IPS-11a (cell line): Measurements from ENCODE around the gene RNF208.

Experiments
- H3K4me3 ChIP-seq: one replicate; pipeline ENCODE4 v1.5.1; 2013; ENCODE audit warnings: low read depth, low read length, control low read depth

The RNF208 gene

GRCh38 chr9:137178201-137178938 is 43.7 kb downstream of the RNF208 start:
- H3K4me3 ChIP-seq: no peak overlapping the region

GRCh38 chr9:137176302-137177182 is 45.5 kb downstream of the RNF208 start:
- no peak overlapping the region for H3K4me3 ChIP-seq

- no peak overlapping the region for H3K4me3 ChIP-seq
Observed at GRCh38 chr9:137175345-137175961, 46.6 kb downstream of the RNF208 start.

GRCh38 chr9:137174722-137175293 is 47.2 kb downstream of the RNF208 start:
- H3K4me3 ChIP-seq: no peak overlapping the region

GRCh38 chr9:137173796-137174664 is 48.0 kb downstream of the RNF208 start:
- no peak overlapping the region for H3K4me3 ChIP-seq

GRCh38 chr9:137172901-137173795 is 48.9 kb downstream of the RNF208 start:
- no peak overlapping the region for H3K4me3 ChIP-seq

- no peak overlapping the region for H3K4me3 ChIP-seq
Observed at GRCh38 chr9:137171149-137171900, 50.7 kb downstream of the RNF208 start.

- H3K4me3 ChIP-seq: no peak overlapping the region
Observed at GRCh38 chr9:137170486-137171148, 51.4 kb downstream of the RNF208 start.
